ENCODE data around the gene RSPH1.

- TF ChIP-seq POLR2A (IDR thresholded peaks at IDR 0.05; ENCODE audit: borderline replicate concordance, extremely low read depth, insufficient read depth, insufficient read length) (no peak), CTCF (IDR thresholded peaks at IDR 0.05 in 2 of 3, conservative IDR thresholded peaks at IDR 0.05 in 1 of 3; ENCODE audit: borderline replicate concordance in 1 of 3, insufficient read depth in 1 of 3, low read depth in 2 of 3, low read length in 2 of 3) (no peak), ZNF274 (IDR thresholded peaks at IDR 0.05; ENCODE audit: low read depth, low read length) (no peak), EZH2 (IDR thresholded peaks at IDR 0.05) (no peak)
These were observed 68.1 kb downstream of the RSPH1 start for GRCh38 chr21:42427809-42428419.
